IPS DF 19.7 (cell line): ENCODE data around the gene RORC.
"Not testable (repeated sequence)": the region's sequence is repeated elsewhere in the genome, so short reads cannot be mapped to it uniquely, and the experiment has no call there.

ENCODE experiments used
- DNase-seq: peaks from one replicate; pipeline ENCODE4 v3.0.0-alpha.2; 2013; ENCODE audit warnings: low read depth, low spot score

Gene RORC

GRCh38 chr1:151774256-151774922 lies 57.2 kb downstream of the RORC start:
- DNase-seq: no peak

DNA sequence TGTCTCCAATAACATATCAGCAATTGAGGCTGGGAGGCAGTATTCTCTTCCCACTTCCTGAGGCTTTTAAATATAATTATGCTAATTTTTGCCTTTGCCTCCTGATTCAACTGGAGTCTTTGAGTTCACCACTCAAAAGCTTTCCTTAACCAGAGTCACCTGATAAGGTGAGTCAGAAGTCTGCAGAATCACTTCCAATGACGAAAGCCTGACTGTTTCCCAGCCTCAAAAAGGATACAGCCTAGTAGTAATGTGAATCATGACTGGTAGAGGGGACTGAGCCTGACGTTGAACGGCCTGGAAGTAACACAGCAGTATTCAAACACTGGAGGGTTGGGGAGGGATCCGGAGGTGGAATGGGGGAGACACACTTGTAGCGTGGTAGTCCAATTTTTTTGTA lies 57.9 kb downstream of the RORC start:
- no peak for DNase-seq

DNA sequence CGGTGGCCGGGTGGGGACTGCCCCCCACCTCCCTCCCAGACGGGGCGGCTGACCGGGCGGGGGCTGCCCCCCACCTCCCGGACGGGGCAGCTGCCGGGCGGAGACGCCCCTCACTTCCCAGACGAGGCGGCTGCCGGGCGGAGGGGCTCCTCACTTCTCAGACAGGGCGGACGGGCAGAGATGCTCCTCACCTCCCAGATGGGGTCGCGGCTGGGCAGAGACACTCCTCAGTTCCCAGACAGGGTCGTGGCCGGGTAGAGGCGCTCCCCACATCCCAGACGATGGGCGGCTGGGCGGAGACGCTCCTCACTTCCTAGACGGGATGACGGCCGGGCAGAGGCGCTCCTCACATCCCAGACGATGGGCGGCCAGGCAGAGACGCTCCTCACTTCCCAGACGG lies 62.3 kb downstream of the RORC start:
- not testable (repeated sequence) for DNase-seq

GRCh38 chr1:151768351-151769066 lies 63.1 kb downstream of the RORC start:
- DNase-seq: not testable (repeated sequence)

DNA sequence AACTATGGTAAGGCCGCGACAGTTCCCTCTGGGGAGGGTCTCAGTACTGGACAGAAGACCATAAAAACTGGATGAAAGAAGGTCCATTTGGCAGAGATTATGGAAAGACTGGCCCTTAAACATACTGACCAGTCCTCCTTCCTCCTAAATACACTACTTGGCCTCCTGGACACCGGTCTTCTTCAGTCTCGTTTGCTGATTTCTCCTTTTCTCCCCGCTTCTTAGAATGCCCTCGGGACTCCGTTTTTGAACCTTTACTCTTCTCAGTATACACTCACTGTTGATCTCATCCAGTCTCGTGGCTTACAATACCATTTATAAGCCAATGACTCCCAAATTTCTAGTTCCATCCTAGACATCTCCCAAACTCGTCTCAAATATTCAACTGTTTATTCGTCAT lies 67.6 kb downstream of the RORC start:
- DNase-seq: no peak

DNA sequence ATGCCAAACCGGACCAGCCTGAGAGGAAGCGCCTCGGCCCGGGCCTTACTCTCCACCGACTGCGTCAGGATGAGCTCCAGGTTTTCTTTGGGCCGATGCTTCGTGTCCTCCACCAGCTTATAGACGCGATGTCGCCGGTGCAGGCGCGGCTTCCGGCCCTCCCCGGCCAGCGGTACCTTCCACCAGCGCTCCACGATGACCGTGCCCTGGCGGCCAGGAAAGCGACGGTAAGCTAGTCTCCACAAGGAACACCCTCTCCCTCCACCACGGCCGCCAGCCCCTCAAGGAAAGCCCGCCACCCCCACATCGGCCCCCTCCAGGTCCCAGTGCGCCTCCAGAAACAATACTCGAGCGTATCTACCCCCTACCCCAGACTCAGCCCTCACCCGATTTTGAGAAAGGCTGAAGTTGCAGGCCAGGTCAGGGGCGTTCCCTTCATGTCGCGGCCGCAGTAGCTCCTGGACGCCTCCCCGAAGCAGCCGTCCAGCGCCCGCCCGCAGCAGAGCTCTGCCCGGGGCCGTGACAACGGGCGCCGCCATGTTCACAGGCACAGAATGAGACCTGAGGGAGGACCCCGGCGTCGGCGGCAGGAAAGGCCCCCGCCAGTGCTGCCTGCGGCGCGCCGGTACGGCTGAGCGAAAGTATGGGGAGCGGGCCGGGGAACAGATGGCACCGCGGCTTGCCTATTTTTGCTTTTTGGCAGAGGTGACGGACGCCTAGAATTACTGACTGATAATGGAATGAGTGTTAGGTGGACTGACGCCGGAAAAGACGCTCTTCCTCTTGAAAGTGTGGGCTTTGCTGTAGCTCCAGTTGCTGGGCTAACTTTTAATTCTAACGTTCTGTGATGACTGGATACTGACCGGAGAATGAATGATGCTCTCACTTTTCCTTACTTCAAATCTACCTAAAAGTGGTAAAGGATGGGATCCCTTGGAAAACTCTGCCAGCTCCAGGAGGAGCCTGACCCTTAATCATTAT lies 68.4 kb downstream of the RORC start, which contains the start of gene MRPL9:
MRPL9 (minus strand) TSS at position 556 of the 981 bp plus-strand sequence; CDS start at position 539, 17 bp downstream.
- DNase-seq: peak; percentile 20

DNA sequence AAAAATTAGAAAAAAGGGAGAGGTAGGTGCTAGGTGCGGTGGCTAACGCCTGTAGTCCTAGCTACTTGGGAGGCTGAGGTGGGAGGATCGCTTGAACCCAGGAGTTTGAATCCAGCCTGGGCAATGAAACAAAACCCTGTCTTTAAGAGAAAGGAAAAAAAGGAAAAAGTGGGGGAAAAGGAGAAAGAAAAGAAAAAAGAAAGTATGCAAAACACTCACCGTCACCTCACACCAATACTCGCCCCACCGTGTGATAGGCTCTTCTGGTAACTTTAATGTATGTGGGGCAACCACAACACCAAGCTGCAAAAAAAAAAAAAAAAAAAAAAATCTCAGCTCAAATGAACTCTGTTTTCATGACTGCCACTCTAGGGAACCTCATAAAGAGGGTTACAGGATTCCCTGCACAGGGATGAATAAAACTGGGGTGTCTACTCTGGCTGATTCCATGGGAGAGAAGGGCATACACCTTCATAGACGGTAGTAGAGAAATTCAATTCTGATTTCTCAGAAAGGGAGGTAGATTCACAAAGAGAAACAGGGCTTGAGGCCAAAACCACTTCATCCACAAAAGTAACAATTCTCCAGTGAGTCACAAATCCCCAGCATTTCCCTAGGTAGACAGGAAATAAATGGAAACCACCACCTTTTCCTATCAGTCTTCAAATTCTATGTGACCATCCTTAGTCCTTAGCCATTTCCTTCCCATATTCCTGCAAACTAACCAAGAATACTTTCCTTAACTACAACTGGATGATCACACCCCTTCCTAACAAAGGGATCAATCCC lies 70.8 kb downstream of the RORC start:
- no peak for DNase-seq

DNA sequence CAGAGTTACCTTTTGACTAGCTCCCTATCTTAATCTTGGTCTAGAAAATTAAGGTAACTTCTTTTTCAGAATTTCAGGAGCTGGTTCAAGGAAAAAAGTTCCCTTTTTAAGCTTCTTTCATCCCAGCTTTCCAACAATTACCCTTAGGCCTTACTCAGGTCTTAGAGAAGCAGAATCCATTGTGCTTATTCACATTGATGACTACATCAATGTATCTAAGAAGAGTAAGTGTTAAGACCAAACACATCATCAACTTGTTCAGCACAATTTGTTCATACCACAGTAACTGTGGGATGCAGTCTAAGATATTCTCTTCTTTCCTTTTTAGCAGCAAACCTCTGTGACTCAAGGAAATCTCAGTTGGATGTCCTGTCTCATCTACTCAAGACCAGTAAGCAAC lies 72.4 kb downstream of the RORC start:
- no peak for DNase-seq

DNA sequence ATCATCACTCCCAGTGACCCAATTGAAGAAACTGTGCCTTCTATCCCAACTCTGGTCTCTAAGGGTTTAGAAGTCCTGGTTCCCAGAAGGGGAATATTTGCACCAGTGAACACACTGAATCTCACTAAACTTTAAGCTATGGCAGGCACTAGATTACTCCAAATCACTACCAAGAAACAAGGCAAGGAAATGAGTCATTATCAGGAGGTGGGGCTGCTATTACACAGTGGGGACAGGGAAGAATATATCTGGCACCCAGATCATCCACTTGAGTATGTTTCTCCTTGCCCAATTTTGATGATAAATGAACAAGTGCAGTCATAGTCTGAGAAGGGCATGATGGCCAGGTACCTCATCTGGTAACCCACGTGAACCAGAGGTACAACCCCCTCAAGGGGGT lies 75.3 kb downstream of the RORC start:
- DNase-seq: no peak
